Measurements from ENCODE around the gene ZBTB20. TPM values are rescaled to one million over a fixed set of nuclear protein-coding genes. Genes with fewer than 3 reads are reported as not detected.

Gene ZBTB20
- total RNA-seq, 1 donor from 2014 or later = 27.5 TPM

- no peak for TF ChIP-seq CTCF (IDR thresholded peaks at IDR 0.05; ENCODE audit: partially characterized antibody, unreplicated experiment)
- H3K27ac Mint-ChIP-seq (ENCODE audit: unreplicated experiment) = no peak overlapping the region
These were observed 503.9 kb downstream of the ZBTB20 start for GRCh38 chr3:114642951-114643741.

GRCh38 chr3:114640126-114640525, 507.0 kb downstream of the ZBTB20 start:
- no peak for DNase-seq
- H3K36me3 Mint-ChIP-seq (ENCODE audit: unreplicated experiment) = peaks cover 10% of the 10 kb centered on the region
- no peak overlapping the region for H3K4me3 Mint-ChIP-seq (ENCODE audit: unreplicated experiment)
- no peaks in the 10 kb centered on the region for H3K4me1 Mint-ChIP-seq (ENCODE audit: low read depth, unreplicated experiment)
- no peak for TF ChIP-seq CTCF (IDR thresholded peaks at IDR 0.05; ENCODE audit: partially characterized antibody, unreplicated experiment)
- H3K27me3 Mint-ChIP-seq (ENCODE audit: unreplicated experiment) = no peaks in the 10 kb centered on the region
- peaks cover 2% of the 10 kb centered on the region for H3K9me3 Mint-ChIP-seq (ENCODE audit: unreplicated experiment)
- no peak overlapping the region for H3K27ac Mint-ChIP-seq (ENCODE audit: unreplicated experiment)

More at GRCh38 chr3:114642951-114643741, 503.9 kb downstream of the ZBTB20 start:
- no peak for DNase-seq
- no peaks in the 10 kb centered on the region for H3K36me3 Mint-ChIP-seq (ENCODE audit: unreplicated experiment)
- no peak overlapping the region for H3K4me3 Mint-ChIP-seq (ENCODE audit: unreplicated experiment)
- no peaks in the 10 kb centered on the region for H3K4me1 Mint-ChIP-seq (ENCODE audit: low read depth, unreplicated experiment)
- no peaks in the 10 kb centered on the region for H3K27me3 Mint-ChIP-seq (ENCODE audit: unreplicated experiment)
- no peaks in the 10 kb centered on the region for H3K9me3 Mint-ChIP-seq (ENCODE audit: unreplicated experiment)

- Mint-ChIP-seq H3K9me3 (ENCODE audit: unreplicated experiment) (peaks cover 2% of the 10 kb centered on the region), H3K4me3 (ENCODE audit: unreplicated experiment) (no peak overlapping the region), H3K27ac (ENCODE audit: unreplicated experiment) (no peak overlapping the region), H3K27me3 (ENCODE audit: unreplicated experiment) (no peaks in the 10 kb centered on the region), H3K4me1 (ENCODE audit: low read depth, unreplicated experiment) (no peaks in the 10 kb centered on the region), H3K36me3 (ENCODE audit: unreplicated experiment) (peaks cover 10% of the 10 kb centered on the region)
- DNase-seq = no peak
- TF ChIP-seq CTCF (IDR thresholded peaks at IDR 0.05; ENCODE audit: partially characterized antibody, unreplicated experiment) = no peak
These were observed 507.9 kb downstream of the ZBTB20 start for GRCh38 chr3:114639171-114639570.

- Mint-ChIP-seq H3K9me3 (ENCODE audit: unreplicated experiment) (peaks cover 2% of the 10 kb centered on the region), H3K4me1 (ENCODE audit: low read depth, unreplicated experiment) (no peaks in the 10 kb centered on the region), H3K27ac (ENCODE audit: unreplicated experiment) (no peak overlapping the region), H3K36me3 (ENCODE audit: unreplicated experiment) (peaks cover 10% of the 10 kb centered on the region), H3K4me3 (ENCODE audit: unreplicated experiment) (no peak overlapping the region), H3K27me3 (ENCODE audit: unreplicated experiment) (no peaks in the 10 kb centered on the region)
- no peak for DNase-seq
- TF ChIP-seq CTCF (IDR thresholded peaks at IDR 0.05; ENCODE audit: partially characterized antibody, unreplicated experiment) = no peak
These were observed 511.2 kb downstream of the ZBTB20 start for GRCh38 chr3:114635878-114636277.

GRCh38 chr3:114634635-114635034, 512.5 kb downstream of the ZBTB20 start:
- Mint-ChIP-seq H3K36me3 (ENCODE audit: unreplicated experiment) (peaks cover 10% of the 10 kb centered on the region), H3K9me3 (ENCODE audit: unreplicated experiment) (peaks cover 2% of the 10 kb centered on the region), H3K27ac (ENCODE audit: unreplicated experiment) (no peak overlapping the region), H3K4me1 (ENCODE audit: low read depth, unreplicated experiment) (no peaks in the 10 kb centered on the region), H3K27me3 (ENCODE audit: unreplicated experiment) (no peaks in the 10 kb centered on the region), H3K4me3 (ENCODE audit: unreplicated experiment) (no peak overlapping the region)
- DNase-seq = no peak
- TF ChIP-seq CTCF (IDR thresholded peaks at IDR 0.05; ENCODE audit: partially characterized antibody, unreplicated experiment) = no peak
